HG03521 (cell line): ENCODE measurements around the gene CLIC6.

Experiments
- ATAC-seq: cut with Tn5 transposase; IDR thresholded peaks from one replicate; pipeline ENCODE4 v1.9.1; 2021; ENCODE audit warnings: mild to moderate bottlenecking, moderate library complexity; ENCODE audit not compliant: unreplicated experiment

The CLIC6 gene

GRCh38 chr21:34724131-34724856 is 55.5 kb downstream of the CLIC6 start:
- no peak for ATAC-seq

- ATAC-seq = no peak
Measured at GRCh38 chr21:34724857-34725195, 56.0 kb downstream of the CLIC6 start.

DNA sequence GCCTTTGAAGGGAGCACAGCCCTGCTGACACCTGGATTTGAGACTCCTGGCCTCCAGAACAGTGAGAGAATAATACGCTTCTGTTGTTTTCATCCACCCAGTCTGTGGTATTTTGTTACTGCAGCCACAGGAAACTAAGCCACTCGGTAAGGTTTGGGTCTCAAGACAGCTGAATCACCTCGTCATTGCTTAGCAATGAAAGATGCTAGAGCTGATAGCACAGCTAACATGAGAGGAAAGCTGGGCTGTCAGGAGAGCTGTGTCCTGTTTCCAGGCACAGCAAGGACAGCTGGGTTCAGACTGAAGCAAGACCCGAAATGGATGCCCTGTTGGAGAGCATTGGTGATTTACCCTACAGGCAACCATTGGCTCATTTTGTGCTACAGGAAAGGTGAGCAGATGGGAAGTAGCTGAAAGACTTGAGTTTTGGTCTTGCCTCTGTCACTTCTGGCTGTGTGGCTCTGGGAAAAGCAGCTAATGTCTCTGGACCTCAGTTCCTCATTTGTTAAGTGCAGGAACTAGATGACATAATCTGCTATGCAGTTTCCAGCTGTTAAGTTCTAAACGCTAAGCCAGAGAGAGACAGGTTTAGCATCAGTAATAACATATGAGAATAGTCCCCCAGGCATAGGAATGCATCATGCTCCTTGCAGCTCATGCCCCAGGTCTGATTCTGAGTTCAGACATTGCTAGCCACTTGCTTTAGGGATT is 58.0 kb downstream of the CLIC6 start:
- ATAC-seq = no peak

GRCh38 chr21:34728479-34728878 is 59.7 kb downstream of the CLIC6 start:
- no peak for ATAC-seq

GRCh38 chr21:34730194-34730593 is 61.4 kb downstream of the CLIC6 start:
- ATAC-seq = no peak

GRCh38 chr21:34730756-34731445 is 62.1 kb downstream of the CLIC6 start:
- ATAC-seq = no peak

GRCh38 chr21:34732388-34732821 is 63.6 kb downstream of the CLIC6 start:
- ATAC-seq = no peak

DNA sequence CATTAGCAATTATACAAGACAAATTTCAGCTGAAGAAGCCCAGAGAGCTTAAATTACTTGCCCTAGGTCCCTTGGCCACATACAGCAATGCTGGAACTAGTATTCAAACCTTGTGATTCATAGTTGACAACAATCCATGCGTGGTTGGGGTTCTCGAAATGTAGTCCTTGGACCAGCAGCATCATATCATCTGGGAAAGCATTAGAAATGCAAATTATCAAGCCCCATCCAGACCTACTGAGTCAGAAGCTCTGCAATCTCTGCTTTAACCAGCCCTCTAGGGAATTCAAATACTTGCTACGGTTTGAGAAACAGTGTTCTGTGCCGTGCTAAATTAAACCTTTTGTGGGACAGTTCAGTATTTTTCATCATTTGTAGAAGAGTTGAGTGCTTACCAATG is 65.1 kb downstream of the CLIC6 start:
- ATAC-seq = no peak

DNA sequence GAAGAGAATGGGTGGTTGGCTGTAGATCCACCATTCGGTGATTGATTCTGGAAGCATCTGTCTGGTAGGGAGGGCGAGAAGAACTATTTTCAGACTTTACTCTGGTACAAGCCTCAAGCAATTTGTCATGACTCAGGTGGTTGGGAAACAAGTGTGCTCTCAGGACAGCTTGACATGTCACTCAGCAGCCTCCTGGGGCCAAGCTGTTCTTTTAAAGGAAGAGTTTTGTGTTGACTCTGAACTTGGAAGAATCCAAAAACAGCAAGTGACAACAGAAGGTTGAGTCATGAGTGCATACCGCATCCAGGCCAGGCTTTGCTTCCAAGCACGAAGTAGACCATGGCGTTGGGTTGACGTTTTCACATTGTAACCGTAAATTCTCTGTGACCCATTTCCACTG is 65.9 kb downstream of the CLIC6 start:
- ATAC-seq = no peak

DNA sequence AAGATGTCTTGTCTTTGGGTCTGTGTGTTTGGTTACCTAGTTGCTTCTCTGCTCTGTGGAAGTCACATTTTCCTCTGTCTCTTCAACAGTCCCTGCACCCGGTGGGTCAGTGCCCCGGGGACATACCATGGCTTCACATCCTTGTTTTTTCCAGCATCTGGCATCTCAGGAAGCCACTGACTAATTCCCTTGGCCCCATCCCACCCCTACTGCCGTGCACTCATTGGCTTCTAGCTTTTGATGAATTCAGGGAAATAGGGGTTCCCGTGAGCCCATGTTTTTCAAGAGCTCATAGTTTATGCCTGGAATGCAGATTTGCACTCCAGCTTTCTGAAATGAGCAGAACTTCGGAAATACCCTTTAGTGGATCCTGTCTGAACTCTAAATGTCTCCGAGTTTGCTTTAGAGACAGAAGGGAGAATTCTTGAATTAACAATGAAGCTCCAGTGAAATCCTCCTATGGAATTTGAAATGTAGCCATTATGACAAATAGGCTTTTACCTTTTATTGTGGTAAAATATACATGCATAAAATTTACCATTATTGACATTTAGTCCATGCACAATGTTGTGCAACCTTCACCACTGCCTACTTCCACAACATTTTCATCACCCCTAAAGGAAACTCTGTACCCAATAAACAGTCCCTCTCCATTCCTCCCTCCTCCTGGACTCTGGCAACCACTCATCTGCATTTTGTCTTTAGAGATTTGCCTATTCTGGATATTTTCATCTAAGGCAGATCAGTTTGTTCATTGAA is 67.5 kb downstream of the CLIC6 start:
- no peak for ATAC-seq

GRCh38 chr21:34737115-34737514 is 68.3 kb downstream of the CLIC6 start:
- ATAC-seq = no peak

DNA sequence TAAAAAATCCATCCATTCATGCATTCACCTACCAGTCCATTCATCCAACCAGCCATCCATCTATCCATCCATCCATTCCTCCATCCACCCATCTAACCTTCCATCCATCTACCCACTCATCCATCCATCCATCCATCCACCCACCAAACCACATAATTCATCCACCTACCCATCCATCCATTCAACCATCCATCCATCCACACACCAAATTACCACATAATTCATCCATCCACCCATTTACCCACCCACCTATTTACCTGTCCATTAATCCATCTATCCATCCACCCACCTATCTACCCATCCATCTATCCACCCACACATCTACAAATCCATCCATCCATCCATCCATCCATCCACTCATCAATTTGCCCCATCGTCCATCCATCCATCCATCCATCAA is 71.4 kb downstream of the CLIC6 start:
- no peak for ATAC-seq

DNA sequence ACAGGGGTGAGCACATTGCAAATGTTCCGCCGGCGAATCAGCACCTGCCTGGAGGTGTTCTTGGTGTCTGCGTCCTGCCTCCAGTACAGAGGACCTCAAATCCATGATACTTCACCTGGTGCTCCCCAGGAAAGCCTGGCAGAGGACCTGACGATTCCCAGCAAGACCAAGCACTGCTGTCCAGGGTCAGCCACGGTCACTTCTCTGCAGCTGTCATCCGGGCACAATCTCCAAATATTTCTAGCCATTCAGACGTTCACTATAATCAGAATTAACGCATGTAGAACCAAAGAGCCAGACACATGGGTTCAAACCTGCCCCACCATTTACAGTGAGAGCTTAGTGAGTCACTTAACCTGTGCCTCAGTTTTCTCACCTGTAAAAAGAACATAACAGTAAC is 74.5 kb downstream of the CLIC6 start:
- ATAC-seq = no peak

DNA sequence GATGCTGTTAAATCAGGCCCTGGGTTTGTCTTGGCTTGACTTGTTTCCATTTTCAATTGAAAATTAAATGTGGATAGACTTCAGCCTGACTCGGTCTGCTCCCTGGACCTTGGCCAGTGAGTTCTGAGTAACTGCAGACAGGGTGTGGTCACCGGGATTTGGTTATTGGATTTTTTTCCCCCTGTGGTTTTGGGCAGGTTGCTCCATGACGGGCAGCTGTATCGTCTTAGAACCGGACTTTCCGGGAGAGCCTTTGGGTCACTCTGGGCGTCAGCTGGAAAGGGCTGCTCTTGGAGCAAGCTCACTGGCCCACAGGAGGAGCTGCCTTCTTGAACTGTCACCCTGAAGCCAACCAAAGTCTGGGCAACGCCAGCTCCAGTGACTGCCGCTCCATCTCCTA is 75.0 kb downstream of the CLIC6 start:
- ATAC-seq = no peak

DNA sequence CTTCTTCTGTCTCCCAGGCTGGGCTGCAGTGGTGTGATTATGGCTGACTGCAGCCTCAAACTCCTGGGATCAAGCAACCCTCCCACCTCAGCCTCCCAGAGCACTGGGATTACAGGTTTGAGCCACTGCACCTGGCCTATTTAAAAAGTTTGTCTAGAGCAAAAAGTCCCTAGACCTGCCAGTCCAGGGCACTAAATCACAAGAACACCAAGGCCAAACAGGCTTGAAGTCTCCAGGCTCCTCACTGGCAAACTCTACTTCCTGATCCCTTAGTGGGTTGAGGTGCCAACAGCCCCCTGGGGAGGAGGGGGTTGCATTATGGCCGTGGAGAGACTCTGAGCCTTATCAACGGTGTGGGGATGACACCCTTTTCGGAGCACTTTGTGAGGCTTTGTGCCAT is 76.0 kb downstream of the CLIC6 start:
- ATAC-seq = no peak

DNA sequence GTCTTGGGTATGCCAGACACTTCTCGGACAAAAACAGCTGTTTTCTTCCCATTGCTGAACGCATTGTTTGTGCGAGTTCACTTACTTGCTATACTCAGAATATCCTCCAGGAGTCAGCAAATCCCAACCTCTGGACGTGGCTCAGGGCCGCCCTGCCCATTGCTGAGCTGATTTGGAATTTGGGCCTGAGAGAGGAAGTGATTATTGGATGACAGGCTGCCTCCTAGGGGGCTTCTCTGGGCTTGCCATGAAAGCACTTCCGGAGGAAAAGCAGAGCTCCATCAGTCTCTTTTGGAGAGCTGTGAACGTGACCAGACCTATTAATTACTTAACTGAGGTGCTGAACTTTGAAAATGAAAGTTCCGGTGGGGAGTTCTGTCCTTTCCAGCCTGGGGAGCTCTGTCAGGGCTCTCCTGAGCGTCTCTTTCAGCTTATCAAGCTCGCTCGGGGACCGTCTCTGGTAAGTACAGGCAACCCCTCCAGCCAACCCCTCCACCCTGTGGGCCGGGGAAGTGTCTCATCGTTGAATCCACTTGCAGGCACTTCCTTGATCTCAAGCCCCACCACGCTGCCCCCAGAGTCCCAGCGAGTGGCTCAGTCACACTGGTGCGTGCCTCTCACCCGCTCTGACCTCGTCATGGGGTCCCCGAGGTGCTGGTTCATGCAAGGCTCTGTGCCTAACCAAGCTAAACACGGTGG is 76.9 kb downstream of the CLIC6 start:
- ATAC-seq = no peak

DNA sequence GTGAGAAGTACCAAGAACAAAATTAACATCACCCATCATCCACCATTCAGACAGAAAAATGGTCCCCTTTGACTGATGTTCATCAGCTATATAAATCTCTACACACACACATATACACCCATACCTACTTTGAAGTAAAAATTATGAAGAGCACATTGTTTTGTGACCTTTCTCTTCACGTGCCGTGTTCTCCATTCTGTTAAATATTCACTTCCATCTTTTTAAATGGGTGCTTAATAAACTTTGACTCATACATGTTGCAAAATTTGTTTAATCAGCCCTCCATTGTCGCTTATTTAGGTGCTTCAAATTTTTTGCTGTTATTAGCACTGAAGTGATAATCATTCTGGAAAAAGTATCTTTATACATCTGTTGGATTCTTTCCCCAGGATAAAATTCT is 80.1 kb downstream of the CLIC6 start:
- no peak for ATAC-seq

DNA sequence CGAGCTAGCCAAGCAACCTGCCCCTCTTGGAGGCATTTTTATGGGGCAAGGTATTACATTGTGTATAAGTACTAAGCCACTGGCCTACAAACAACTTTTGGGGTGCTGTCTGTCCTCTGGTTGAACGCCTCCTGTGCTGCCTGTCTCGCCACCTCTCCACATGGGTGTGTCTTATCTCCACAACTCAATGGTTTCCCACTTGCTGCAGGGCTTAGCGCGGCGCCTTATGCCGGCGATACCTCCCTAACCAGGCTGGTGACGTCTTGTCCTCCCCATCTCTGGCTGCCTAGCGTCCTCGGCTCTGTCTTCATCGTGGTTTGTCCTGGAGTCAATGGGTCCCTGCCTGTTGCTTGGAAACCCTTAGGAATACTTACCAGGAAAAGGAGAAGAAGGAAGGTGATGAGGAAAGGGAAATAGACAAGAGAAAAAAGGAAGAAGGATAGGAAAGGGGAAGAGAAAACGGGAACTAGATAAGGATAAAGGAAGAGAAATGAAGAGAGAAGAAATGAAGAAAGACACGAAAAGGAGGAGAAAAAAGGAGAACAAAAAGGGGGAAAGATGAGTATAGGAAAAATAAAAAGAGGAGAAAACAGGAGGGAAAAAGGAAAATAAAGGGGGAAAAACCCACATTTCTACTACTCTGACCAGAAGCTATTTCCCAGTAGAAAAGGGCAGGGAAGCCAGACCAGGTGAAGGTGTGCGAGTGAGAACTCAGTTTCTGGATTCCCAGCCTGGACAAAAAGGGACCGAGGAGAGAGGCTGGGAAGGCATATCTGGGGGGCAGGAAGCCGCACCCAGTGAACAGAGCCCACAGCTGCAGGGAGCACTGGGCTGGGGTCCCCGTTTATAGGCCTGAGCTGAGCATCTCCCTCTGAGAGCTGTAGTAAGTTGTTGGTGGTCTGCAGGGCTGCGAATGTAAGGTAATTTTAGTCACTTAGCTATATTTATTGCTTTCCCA is 86.2 kb downstream of the CLIC6 start:
- ATAC-seq = no peak

GRCh38 chr21:34761758-34762330 is 93.0 kb downstream of the CLIC6 start:
- ATAC-seq = no peak
